ENCODE results near the gene WDR5.

DNA sequence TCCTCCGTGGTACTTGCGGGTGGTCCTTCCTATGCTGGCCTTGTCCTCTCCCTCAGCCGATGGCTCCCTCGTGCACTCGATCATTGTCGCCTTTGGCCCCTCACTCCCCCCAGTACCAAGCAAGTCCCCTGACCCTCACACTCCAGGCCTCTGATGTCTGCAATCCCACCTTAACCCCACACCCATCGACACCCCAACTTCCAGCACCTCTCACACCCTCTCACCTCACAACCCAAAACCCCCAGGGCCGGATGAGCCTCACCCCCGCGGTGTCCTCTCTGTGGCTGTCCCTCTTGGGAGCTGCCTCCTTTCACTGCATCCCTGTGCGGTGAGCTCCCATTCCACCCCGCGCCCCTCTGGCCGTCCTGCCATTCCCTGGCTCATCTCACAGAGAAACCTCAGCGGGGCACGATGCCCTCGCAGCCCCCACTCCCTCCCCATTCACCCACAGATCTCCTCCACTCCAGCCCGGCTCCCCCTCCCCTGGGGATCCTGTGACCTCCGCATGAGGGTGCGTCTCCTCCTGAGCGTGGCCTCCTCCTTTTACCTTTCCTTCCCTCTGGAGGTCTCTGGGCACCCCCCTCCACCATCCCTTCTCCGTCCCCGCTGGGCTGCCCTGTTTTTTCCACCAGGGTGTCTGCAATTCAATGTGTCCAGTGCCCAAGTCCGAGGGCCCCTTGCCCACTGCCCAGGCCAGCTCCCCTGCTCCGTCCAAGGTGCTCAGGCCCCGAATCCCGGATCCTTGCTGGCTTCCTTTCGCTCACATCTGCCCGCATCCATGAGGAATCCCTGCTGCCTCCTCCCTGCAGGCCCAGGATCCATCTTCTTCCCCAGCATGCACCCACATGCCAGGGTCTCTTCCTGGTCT lies 44.3 kb downstream of the WDR5 start:
- TF ChIP-seq, protein P1, sequence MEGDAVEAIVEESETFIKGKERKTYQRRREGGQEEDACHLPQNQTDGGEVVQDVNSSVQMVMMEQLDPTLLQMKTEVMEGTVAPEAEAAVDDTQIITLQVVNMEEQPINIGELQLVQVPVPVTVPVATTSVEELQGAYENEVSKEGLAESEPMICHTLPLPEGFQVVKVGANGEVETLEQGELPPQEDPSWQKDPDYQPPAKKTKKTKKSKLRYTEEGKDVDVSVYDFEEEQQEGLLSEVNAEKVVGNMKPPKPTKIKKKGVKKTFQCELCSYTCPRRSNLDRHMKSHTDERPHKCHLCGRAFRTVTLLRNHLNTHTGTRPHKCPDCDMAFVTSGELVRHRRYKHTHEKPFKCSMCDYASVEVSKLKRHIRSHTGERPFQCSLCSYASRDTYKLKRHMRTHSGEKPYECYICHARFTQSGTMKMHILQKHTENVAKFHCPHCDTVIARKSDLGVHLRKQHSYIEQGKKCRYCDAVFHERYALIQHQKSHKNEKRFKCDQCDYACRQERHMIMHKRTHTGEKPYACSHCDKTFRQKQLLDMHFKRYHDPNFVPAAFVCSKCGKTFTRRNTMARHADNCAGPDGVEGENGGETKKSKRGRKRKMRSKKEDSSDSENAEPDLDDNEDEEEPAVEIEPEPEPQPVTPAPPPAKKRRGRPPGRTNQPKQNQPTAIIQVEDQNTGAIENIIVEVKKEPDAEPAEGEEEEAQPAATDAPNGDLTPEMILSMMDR (IDR thresholded peaks at IDR 0.05): no peak
- TF ChIP-seq POLR2A (IDR thresholded peaks at IDR 0.05) (no peak), EP300 (IDR thresholded peaks at IDR 0.05) (no peak)
